A673 (cell line): ENCODE measurements around the gene KIAA0319L. TPM values are rescaled to one million over a fixed set of nuclear protein-coding genes. Genes with fewer than 3 reads are reported as not detected.

Experiments used
- BruUV-seq: library from RNA; stranded (reverse); fragments of 400-500 nt; replicated peaks from 2 replicates; lab custom pipeline; 2021; lab: Mats Ljungman, UMichigan
- CTCF ChIA-PET: fragments of 300-600 bp; sonication (Branson Sonifier 250); formaldehyde crosslinking; loops from one replicate; lab custom pipeline; 2022; ENCODE audit warnings: antibody characterized with exemption; lab: Charles Lee
- POLR2A ChIA-PET: fragments of 300-600 bp; sonication (Branson Sonifier 250); formaldehyde crosslinking; loops from one replicate; lab custom pipeline; 2022; ENCODE audit warnings: antibody characterized with exemption; ENCODE audit not compliant: low non-redundant PET; lab: Charles Lee
- DNase-seq: peaks from one replicate; pipeline ENCODE4 v3.0.0-alpha.2; 2015; ENCODE audit warnings: low spot score
- H3K27ac ChIP-seq: fragments of 200-600 bp; sonication (generic); 2 replicates; pipeline ENCODE4 v1.5.1; 2016; ENCODE audit warnings: mixed run types, low read depth, mild to moderate bottlenecking, mixed read lengths, antibody characterized with exemption, low read length; ENCODE audit not compliant: poor library complexity, severe bottlenecking
- H3K27me3 ChIP-seq: fragments of 200-600 bp; sonication (generic); replicated peaks from 2 replicates; pipeline ENCODE4 v1.6.1; 2017; ENCODE audit warnings: mixed run types, low read depth, mild to moderate bottlenecking, mixed read lengths, antibody characterized with exemption, low read length; ENCODE audit not compliant: insufficient read depth, poor library complexity
- H3K36me3 ChIP-seq: fragments of 200-600 bp; sonication (generic); 2 replicates; pipeline ENCODE4 v1.6.1; 2016; ENCODE audit warnings: mixed run types, mild to moderate bottlenecking, mixed read lengths, antibody characterized with exemption, low read length; ENCODE audit not compliant: insufficient read depth, poor library complexity, severe bottlenecking
- H3K4me1 ChIP-seq: fragments of 200-600 bp; sonication (generic); 2 replicates; pipeline ENCODE4 v1.6.1; 2017; ENCODE audit warnings: mixed run types, mild to moderate bottlenecking, mixed read lengths, antibody characterized with exemption, low read length; ENCODE audit not compliant: insufficient read depth, poor library complexity, severe bottlenecking
- H3K4me3 ChIP-seq: fragments of 200-600 bp; sonication (generic); 2 replicates; pipeline ENCODE4 v1.5.1; 2016; ENCODE audit warnings: low read depth, mixed run types, mild to moderate bottlenecking, mixed read lengths, low read length; ENCODE audit not compliant: poor library complexity, severe bottlenecking
- H3K9me3 ChIP-seq: fragments of 200-600 bp; sonication (generic); 2 replicates; pipeline ENCODE4 v1.6.1; 2016; ENCODE audit warnings: mixed run types, low read depth, mild to moderate bottlenecking, mixed read lengths, antibody characterized with exemption, low read length; ENCODE audit not compliant: poor library complexity, severe bottlenecking
- EZH2 ChIP-seq: fragments of 200-600 bp; sonication (generic); IDR thresholded peaks from 2 replicates; pipeline ENCODE4 v1.6.1; 2017; ENCODE audit warnings: borderline replicate concordance, low read depth, mild to moderate bottlenecking, mixed read lengths, antibody characterized with exemption, low read length; ENCODE audit not compliant: poor library complexity, severe bottlenecking
- intact Hi-C: fragments of 100-400 bp; cut with micrococcal nuclease; formaldehyde crosslinking; loops from one replicate; pipeline ENCODE4 v1.10.0; 2022; ENCODE audit not compliant: unreplicated experiment
- total RNA-seq: library from RNA; stranded (reverse); gene quantifications from 2 replicates; pipeline ENCODE4 v1.2.3, GENCODE V29; 2021
- TF ChIP-seq, protein P1 (sequence below): fragments of 300-800, 200-600 bp; sonication (generic); conservative IDR thresholded peaks from 2 replicates; pipeline ENCODE4 v1.5.1; 2017; ENCODE audit warnings: low read depth, mild to moderate bottlenecking, antibody characterized with exemption, low read length, moderate library complexity, mixed read lengths

The KIAA0319L gene
- total RNA-seq, 1 experiment from 2014 or later, result 33.7 TPM

DNA sequence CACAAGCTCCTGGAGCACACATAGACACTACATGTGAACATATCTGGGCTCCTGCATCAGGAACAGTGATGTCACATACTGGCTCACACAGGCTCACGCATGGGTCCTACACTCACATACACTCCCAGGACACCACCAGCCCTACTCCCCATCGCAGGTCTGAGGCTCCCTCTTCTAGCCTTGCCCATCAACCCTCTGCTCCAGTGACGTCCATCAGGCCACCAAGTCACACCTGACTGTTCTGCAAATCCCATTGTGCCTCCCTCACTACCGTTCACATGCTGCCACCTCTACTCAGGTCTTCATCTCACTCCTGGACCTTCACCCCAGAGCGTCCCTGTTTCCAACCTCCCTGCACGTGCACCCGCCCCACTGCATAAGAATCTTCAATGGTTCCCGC, 34.0 kb upstream of the KIAA0319L start:
- TF ChIP-seq EZH2, result no peak
- TF ChIP-seq, protein P1, sequence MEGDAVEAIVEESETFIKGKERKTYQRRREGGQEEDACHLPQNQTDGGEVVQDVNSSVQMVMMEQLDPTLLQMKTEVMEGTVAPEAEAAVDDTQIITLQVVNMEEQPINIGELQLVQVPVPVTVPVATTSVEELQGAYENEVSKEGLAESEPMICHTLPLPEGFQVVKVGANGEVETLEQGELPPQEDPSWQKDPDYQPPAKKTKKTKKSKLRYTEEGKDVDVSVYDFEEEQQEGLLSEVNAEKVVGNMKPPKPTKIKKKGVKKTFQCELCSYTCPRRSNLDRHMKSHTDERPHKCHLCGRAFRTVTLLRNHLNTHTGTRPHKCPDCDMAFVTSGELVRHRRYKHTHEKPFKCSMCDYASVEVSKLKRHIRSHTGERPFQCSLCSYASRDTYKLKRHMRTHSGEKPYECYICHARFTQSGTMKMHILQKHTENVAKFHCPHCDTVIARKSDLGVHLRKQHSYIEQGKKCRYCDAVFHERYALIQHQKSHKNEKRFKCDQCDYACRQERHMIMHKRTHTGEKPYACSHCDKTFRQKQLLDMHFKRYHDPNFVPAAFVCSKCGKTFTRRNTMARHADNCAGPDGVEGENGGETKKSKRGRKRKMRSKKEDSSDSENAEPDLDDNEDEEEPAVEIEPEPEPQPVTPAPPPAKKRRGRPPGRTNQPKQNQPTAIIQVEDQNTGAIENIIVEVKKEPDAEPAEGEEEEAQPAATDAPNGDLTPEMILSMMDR, result no peak
- intact Hi-C loops, result no loop called here
- Histone ChIP-seq H3K9me3 (no peaks in the 10 kb centered on the region), H3K27ac (no peak overlapping the region), H3K4me1 (no peaks in the 10 kb centered on the region), H3K27me3 (no peaks in the 10 kb centered on the region), H3K4me3 (no peak overlapping the region), H3K36me3 (no peaks in the 10 kb centered on the region)
- CTCF ChIA-PET, result no interaction called here
- POLR2A ChIA-PET, result no interaction called here
- DNase-seq, result no peak
- BruUV-seq, result no TSS peak

DNA sequence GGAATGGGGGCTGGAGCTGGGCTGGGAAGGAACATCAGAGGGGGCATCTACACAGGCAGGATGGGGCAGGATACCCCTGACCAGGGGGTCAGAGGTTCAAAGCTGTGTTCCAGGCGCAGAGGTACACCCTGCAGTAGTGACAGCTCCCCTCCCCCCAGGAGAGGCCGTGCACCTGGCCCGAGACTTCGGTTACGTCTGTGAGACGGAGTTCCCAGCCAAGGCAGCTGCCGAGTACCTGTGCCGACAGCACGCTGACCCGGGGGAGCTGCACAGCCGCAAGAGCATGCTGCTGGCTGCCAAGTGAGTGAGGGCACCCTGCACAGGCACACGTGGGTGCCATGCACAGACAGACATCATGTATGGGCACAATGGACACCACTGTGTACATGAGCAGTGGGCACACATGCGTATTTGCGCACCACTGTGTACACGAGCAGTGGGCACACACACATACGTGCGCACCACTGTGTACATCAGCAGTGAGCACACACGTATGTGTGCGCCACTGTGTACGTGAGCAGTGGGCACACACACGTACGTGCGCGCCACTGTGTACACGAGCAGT, 33.4 kb upstream of the KIAA0319L start:
- TF ChIP-seq, protein P1, result no peak
- TF ChIP-seq EZH2, result no peak
- no peak for DNase-seq
- no TSS peak for BruUV-seq
- H3K36me3 ChIP-seq, result no peaks in the 10 kb centered on the region
- no peaks in the 10 kb centered on the region for H3K9me3 ChIP-seq
- ChIA-PET POLR2A (no interaction called here), CTCF (no interaction called here)
- intact Hi-C loops, result no loop called here
- no peaks in the 10 kb centered on the region for H3K4me1 ChIP-seq
- no peaks in the 10 kb centered on the region for H3K27me3 ChIP-seq
- H3K27ac ChIP-seq, result no peak overlapping the region
- H3K4me3 ChIP-seq, result no peak overlapping the region

DNA sequence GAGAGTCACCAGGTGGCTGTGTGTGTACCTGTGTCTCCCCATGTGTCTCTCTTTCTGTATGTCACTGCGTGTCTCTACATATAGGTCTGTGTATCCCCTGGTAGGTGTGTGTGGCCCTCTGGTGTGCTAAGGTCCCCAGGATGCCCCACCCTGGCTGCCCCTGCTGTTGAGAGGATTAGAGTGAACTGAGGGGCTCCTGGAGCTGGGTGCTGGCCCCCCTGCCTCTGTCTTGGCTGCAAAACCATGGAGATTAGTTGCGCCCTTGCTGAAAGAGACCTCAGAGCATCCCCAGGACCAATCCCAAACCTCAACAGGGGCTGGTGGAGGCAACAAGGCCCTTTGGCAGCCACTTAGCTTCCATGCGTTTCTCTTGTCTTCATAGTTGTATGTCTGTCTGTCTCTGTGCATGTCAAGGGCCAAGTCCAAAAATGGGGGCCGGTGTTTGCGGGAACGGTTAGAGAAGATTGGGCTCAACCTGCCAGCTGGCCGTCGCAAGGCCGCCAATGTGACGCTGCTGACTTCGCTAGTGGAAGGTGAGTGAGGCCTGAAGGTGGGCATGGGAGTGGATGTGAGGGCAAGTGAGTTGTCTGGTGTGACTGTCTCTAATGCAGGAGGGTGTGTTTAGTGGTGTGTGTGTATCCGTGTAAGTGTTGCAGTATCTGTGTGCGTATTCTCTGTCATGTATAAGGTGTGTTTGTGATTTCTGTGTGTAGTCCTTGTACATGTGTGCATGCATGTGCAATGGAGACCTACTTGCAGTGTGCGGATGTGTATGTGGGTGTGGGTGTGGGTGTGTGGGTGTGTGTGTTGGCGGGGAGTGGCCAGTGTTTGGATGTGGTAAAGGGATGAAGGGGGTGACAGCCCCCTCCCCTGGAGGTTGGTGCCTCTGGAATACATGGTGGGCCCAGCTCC, 32.6 kb upstream of the KIAA0319L start:
- no TSS peak for BruUV-seq
- DNase-seq, result no peak
- intact Hi-C loops, result no loop called here
- H3K27ac ChIP-seq, result no peak overlapping the region
- TF ChIP-seq EZH2, result no peak
- TF ChIP-seq, protein P1, result no peak
- POLR2A ChIA-PET, result no interaction called here
- no peaks in the 10 kb centered on the region for H3K9me3 ChIP-seq
- H3K4me3 ChIP-seq, result no peak overlapping the region
- no peaks in the 10 kb centered on the region for H3K27me3 ChIP-seq
- CTCF ChIA-PET, result interaction anchor here (0.7 kb wide), 1 partner anchor 21 kb away, joined by 3 read pairs; no protein-coding TSS in a partner anchor
- H3K36me3 ChIP-seq, result no peaks in the 10 kb centered on the region
- H3K4me1 ChIP-seq, result no peaks in the 10 kb centered on the region
